SH-SY5Y (cell line): ENCODE measurements around the gene ETS1.

Source experiments
- GATA2 ChIP-seq: IDR thresholded peaks from 2 replicates; pipeline ENCODE4 v1.6.1; 2011; ENCODE audit warnings: mild to moderate bottlenecking, low read depth, low read length
- GATA3 ChIP-seq: IDR thresholded peaks from 2 replicates; pipeline ENCODE4 v1.6.1; 2011; ENCODE audit warnings: low read depth, mild to moderate bottlenecking, low read length, moderate library complexity

ETS1 gene

GRCh38 chr11:128535468-128536457, 51.6 kb downstream of the ETS1 start:
- no peak for TF ChIP-seq GATA2
- TF ChIP-seq GATA3: no peak

GRCh38 chr11:128533472-128533871, 53.9 kb downstream of the ETS1 start:
- no peak for TF ChIP-seq GATA2
- no peak for TF ChIP-seq GATA3

GRCh38 chr11:128532572-128533091, 54.7 kb downstream of the ETS1 start:
- no peak for TF ChIP-seq GATA3
- TF ChIP-seq GATA2: no peak

GRCh38 chr11:128532016-128532571, 55.3 kb downstream of the ETS1 start:
- TF ChIP-seq GATA2 (no peak), GATA3 (no peak)

- TF ChIP-seq GATA2: no peak
- no peak for TF ChIP-seq GATA3
Measured at GRCh38 chr11:128531588-128531987, 55.8 kb downstream of the ETS1 start.

- TF ChIP-seq GATA3 (no peak), GATA2 (no peak)
Measured at GRCh38 chr11:128530118-128531074, 57.0 kb downstream of the ETS1 start.

- TF ChIP-seq GATA2 (no peak), GATA3 (no peak)
Measured at GRCh38 chr11:128528294-128528693, 59.1 kb downstream of the ETS1 start.

- no peak for TF ChIP-seq GATA2
- TF ChIP-seq GATA3: no peak
Measured at GRCh38 chr11:128527046-128527445, 60.3 kb downstream of the ETS1 start.

DNA sequence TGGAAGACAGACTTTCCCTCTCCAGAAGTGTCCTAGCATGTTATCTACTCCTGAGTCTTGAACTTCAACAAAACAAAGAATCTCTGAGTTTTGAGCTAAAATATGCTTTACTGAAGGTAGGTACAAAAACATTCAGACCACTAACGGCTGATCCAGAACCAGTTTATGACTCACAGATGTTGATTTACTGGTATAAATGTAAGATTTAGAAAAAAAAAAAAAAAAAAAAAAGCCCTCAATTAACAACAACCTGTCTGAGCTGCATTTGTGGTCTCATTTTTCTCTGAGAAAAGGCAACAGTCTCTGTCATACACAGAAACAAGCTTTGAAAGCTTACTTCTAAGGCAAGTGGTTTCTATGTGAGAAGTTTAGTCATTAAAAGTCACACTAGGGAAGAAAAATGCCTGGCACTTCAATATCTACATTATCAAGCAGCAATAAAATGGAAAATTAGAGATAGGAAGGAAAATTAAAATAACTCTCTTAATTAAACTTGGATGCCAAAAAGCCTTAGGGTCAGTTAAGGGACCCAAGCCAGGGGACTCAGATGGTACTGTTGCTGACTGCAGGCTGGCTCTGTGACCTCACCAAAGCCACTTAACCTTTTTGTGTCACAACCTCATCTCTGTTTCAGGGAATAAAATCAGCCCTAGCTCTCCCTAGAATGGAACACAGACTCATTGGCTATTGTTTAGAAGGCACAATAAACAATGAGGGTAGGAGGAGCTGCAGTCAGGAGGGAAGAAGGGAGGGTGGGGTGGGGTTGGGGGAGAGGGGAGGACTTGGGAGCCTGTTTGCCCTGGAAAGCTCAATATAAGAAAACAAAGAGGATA, 61.7 kb downstream of the ETS1 start:
- TF ChIP-seq GATA3: no peak
- TF ChIP-seq GATA2: no peak

DNA sequence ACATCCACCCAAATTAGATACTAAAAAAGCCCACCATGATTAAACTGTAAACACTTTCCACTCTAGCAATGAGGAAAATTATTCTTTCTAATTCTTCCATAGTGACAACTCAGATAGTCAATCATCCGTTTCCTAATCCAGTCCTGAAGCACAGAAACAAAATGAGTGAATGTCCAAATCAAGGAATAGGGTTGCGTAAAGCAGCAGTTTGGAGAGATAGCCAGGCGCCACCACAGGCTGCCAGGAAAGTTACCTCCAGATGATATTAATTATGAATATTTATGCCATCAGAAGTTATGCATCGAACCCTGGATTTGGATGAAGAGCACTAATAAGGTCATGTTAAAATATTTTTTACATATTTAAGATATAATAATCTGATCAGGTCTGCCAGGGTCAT, 63.2 kb downstream of the ETS1 start:
- no peak for TF ChIP-seq GATA2
- no peak for TF ChIP-seq GATA3

GRCh38 chr11:128523641-128524040, 63.7 kb downstream of the ETS1 start:
- TF ChIP-seq GATA2: no peak
- no peak for TF ChIP-seq GATA3

DNA sequence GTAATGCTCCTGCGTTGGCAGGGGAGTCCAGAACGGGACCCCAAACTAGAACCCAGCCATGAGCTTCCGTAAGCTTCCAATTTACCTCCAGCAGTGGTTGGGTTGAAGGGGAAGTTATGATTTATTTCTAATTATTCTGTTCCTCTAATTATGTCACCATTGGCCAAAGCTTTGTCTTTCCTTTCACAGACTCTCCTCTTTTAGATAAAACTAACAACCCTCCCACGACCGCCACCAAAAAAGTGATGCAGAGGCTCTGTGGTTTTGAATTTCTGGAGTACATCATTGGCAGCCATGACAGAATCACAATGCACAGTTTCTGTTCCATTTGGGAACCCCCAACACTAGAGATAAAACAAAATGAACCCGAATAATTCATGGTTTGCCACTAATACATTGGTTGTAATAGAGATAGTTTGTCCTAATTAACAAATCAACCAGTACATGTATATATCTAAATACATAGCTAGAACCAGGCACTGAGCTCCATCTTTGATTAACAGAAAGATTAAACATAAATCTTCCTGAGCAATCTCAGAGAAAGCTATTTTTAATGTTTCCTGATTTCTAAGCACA, 64.3 kb downstream of the ETS1 start:
- TF ChIP-seq GATA3: 0 out of 2 replicates have a peak, but pooled peaks have one; percentile 21
- TF ChIP-seq GATA2: no peak
